Amniotic epithelial cell (primary cell): ENCODE results near the gene NAA15.
"Not testable (repeated sequence)": the region's sequence is repeated elsewhere in the genome, so short reads cannot be mapped to it uniquely, and the experiment has no call there.

ENCODE experiments used
- DNase-seq: peaks from one replicate; pipeline ENCODE4 v3.0.0-alpha.2; 2010; ENCODE audit warnings: low read depth

Gene NAA15

GRCh38 chr4:139451997-139452396 lies 150.7 kb downstream of the NAA15 start:
- DNase-seq = no peak

GRCh38 chr4:139453041-139453370 lies 151.7 kb downstream of the NAA15 start:
- DNase-seq = peak; percentile 71

- peak; percentile 97 for DNase-seq
Observed at GRCh38 chr4:139453371-139454110, 152.2 kb downstream of the NAA15 start.

- no peak for DNase-seq
Observed at GRCh38 chr4:139454111-139455045, 153.1 kb downstream of the NAA15 start, which contains the start of gene RAB33B. RAB33B (plus strand) TSS chr4:139454121; CDS start chr4:139454196, 75 bp downstream.

- no peak for DNase-seq
Observed at GRCh38 chr4:139455126-139455538, 153.8 kb downstream of the NAA15 start.

- no peak for DNase-seq
Observed at GRCh38 chr4:139457318-139457717, 156.0 kb downstream of the NAA15 start.

GRCh38 chr4:139458543-139458942 lies 157.2 kb downstream of the NAA15 start:
- DNase-seq = no peak

GRCh38 chr4:139458999-139459398 lies 157.7 kb downstream of the NAA15 start:
- DNase-seq = peak; percentile 44

GRCh38 chr4:139460565-139460964 lies 159.3 kb downstream of the NAA15 start:
- DNase-seq = no peak

- no peak for DNase-seq
Observed at GRCh38 chr4:139461022-139461628, 159.8 kb downstream of the NAA15 start.

- DNase-seq = not testable (repeated sequence)
Observed at GRCh38 chr4:139464512-139464911, 163.2 kb downstream of the NAA15 start.

GRCh38 chr4:139465922-139466321 lies 164.6 kb downstream of the NAA15 start:
- peak; percentile 60 for DNase-seq

- DNase-seq = not testable (repeated sequence)
Observed at GRCh38 chr4:139468756-139469155, 167.5 kb downstream of the NAA15 start.

- peak; percentile 43 for DNase-seq
Observed at GRCh38 chr4:139469216-139469615, 167.9 kb downstream of the NAA15 start.
